Epidermal melanocyte (primary cell): Measurements from ENCODE around the gene ADAP1.
"Not testable (repeated sequence)": the region's sequence is repeated elsewhere in the genome, so short reads cannot be mapped to it uniquely, and the experiment has no call there.

ENCODE experiments used
- DNase-seq: peaks from one replicate; pipeline ENCODE4 v3.0.0; 2011; ENCODE audit warnings: low spot score; ENCODE audit not compliant: insufficient read length

The ADAP1 gene

DNA sequence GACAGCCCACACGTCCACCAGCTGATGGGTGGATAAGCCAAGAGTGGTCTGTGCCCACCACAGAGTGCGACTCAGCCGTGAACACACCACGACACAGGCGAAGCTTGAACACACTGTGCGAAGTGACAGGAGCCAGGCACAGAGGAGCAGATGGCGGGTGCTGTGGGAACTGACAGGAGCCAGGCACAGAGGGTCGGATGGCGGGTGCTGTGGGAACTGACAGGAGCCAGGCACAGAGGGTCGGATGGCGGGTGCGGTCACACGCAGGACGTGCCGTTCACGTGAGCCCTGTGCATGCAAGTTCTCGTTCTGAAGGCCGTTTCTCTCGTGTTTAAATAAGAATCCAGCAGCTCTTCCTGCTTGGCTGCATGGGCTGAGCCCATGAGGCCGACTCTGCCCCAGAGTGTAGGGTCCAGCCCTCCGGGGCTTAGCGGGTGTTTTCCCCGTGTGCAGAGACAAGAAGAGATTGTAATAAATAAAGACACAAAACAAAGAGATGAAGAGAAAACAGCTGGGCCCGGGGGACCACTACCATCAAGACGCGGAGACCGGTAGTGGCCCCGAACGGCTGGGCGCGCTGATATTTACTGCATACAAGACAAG lies 5.9 kb upstream of the ADAP1 start:
- no peak for DNase-seq

DNA sequence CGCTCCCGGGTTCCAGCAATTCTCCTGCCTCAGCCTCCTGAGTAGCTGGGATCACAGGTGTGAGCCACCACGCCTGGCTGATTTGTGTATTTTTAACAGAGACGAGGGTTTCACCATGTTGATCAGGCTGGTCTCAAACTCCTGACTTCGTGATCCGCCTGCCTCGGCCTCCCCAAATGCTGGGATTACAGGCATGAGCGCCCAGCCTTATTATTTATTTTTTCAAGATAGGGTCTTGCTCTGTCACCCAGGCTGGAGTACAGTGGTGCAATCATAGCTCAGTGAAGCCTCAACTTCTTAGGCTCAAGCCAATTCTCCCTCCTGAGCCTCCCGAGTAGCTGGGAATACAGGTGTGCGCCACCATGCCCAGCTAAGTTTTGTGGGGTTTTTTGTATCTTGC lies 5.3 kb upstream of the ADAP1 start:
- DNase-seq, result not testable (repeated sequence)

DNA sequence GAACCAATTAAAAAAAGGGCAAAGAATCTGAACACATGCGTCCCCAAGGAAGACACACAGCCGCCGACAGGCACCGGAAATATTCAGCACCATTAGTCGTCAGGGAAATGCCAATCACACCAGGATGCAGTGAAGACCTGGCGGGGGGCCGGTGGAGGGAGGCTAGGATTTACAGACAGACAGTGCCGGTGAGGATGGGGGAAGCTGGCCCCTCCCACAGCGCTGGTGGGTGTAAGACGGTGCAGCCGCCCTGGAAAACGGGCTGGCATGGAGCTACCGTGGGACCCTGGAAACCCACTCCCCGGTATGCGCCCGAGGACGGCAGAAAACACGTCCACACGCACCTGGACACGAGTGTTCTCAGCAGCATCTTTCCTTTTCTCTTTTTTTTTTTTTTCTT lies 4.8 kb upstream of the ADAP1 start:
- DNase-seq, result no peak

DNA sequence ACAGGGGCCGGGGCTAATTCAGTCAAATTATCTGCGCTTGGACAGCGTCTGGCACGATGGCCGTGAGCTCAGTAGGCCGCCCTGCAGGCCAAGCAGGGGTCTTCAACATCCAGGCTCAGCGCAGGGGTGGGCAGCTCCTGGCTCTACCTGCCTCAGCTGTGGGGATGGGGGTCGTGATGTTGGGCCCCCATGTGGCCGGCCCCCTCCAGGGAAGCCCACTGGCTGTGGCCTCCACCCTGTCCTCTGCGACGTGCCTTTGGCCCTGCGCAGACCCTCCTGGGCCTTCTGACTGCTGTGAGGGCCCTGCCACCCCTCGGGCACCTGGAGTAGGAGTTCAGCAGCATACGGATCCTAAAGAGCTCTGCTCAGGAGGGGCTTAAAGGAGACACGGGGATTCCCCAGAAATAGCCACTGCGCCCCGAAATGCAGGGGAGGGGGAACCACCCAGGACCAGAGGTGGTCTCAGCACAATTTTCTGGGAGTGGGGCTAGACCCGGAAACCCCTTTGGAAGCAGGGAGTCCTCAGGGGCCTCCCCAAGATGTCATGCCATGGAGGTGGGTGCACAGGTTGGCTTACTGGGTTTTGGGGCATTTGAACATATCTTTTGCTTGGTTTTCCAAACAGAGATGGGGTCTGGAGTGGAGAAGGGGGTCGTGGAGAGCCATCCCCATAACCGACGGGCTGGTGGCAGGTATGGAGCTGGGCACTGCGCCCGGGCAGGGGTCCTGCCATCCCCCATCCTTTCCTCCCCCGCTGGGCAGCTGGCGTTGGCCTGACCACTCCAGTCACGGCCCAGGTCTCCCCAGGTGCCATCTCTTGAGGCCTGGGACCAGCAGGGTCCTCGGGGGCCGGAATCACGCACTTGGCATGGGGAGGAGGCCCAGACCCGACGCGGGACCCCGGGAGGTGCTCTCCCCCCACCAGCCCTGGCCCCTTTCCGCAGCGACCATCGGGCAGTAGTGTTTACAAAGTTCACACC lies 4.0 kb upstream of the ADAP1 start:
- no peak for DNase-seq

DNA sequence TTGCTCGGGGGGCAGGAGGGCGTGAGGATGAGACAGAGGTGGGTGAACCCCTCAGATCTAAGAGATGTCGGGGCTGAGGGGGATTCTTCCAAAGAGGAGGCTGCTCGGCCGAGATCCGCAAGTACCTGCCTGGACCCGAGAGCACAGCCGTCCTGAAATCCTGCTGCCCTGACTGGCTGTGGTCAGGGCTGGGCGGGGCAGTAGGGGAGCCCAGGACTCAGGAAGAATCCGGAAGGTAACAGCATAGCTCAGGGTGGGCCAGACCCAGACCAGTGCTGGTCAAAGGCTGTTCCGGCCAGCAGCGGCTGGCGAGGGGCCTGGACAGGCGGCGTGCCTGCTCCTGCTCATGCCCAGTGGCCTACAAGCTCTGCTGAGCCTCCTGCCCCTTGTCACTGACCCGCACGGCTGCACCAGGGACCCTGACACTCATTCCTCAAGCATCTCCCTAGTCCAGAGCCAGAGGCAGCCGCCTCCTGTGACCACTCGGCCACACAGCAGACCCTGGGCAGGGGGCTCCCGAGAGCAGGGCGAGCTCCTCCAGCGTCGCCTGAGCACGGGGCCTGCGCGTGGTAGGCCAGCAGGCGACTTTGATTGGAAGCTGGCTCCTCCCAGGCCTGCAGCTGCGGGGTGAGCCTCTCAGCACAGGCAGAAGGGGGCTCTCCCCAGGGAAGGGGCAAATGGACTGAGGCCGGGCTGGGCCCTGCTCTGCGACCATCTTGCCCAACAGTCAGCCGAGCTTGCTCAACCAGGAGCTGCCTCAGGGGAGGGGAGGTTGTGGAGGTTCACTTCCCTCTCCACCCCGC lies 3.1 kb upstream of the ADAP1 start:
- DNase-seq, result no peak

DNA sequence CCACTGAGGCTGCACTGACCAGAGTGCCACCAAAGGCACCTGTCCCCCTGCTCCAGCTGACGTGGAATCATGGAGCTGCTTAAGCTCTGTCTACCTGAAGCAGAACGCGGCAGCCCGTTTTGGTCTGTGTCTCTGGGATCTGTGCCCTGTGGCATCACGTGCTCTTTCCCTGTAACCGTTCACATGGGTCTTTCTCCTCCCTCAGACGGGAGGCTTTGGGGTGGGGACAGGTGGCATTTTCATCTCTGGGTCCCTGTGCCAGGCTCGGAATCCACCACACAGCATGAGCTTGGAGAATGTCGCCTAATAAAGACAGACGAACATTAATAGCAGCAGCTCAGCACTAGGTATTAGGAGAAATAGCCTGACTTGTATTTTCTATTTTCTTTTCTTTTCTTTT lies 1.6 kb upstream of the ADAP1 start:
- no peak for DNase-seq

DNA sequence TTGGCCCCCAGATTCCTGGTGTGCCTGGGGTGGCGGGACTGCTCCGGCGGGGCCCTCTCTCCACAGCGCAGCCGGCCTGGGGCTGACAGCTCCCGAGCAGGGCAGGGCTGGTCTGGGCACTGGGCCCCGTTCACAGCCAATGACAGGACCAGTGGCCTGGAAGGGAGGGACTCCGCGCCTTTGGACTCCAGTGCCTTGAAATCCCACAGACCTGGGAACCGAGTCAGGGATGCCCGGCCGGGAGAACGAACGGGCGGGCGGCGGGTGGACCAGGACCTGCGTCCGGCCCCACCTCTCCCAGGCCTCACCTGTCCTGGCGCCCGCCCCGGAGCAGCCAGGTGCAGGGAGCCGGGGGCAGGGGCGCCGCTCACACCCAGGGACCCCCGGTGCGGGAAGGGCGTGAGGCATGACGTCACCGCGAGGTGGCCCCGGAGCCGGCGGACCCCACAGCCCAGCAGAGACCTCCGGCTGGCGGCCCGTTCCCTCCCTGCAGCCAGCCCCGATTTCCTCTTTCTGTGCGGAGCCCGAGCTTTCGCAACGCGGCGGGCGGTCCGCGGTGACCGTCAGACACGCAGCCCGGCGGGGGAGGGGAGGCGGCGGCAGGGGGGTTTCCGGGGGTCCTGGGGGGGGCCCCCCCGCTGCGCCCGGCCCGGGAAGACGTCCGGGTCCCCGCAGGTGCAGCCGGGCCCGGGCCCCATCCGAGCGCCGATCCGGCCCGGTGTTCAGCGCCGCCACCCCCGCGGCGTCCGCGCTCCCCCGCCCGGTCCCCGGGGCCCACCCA lies 743 bp downstream of the ADAP1 start:
- no peak for DNase-seq

DNA sequence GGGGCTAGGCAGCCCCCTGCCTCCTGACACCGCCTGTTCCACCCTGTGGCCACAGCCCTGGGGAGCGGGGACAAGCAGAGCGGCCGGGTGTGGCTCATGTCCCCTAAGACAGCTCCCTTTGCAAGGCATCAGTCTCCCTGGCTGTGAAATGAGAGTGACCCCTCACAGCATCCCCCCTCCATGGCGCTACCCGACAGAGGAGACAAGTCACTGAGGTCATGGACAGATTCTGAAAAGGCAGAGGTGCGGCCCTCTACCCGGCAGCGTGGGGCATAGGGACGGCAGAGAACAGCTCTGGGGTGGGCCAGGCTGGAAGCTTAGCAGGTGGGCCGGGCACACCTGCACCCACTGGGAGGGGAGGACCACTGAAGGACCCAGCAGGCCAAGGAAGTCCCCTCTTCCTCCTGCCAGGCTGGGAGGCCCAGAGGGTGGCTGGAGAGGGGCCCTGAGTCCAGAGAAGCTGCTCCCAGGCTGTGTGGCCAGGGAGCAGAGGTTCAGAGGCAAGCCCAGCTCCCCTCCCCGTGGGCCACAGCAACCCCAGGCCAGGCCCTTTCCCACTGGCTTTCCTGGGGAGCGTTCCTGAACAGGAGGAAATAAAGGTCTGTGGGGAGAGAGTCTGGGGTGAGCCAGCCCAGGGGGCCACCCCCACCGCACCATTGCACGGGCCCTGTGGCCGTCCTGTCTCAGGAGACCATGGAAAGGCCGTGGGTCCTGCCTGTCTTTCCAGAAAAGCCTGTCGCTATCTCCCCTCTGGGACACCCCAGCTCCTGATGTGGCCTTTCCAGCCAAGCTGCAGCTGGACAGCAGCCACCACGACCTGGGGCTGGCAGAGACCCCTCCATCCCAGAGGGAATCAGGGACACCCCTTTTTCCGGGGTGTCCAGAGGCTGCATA lies 1.7 kb downstream of the ADAP1 start:
- no peak for DNase-seq

DNA sequence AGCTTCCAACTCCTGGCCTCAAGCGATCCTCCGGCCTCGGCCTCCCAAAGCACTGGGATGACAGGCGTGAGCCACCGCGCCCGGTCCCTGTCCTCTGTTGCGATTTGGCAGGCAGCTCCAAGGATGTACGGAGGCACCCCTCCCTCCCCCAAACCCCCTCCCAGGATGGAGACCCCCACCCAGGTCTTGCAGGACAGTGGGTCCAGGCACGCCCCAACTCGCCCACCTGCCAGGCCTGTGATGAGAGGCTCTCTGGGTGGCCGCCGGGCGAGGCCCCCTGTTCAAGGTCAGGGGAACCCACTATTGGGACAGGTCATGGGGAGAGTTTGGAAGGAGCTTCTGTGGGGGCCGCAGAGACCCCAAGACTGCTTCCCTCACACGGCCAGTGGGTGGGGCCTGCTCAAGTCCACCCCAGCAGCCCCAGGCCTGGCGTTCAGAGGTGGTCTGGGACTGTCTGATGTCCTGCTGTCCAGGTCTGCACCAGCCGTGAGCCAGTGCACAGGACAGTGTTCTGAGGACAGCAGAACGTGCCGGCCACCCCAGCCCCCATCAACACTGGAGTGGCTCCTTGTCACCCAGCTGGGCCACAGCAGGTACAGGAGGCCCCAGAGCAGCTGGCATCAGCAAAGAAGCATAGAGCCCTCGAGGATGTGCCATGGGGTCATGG lies 2.5 kb downstream of the ADAP1 start:
- no peak for DNase-seq

DNA sequence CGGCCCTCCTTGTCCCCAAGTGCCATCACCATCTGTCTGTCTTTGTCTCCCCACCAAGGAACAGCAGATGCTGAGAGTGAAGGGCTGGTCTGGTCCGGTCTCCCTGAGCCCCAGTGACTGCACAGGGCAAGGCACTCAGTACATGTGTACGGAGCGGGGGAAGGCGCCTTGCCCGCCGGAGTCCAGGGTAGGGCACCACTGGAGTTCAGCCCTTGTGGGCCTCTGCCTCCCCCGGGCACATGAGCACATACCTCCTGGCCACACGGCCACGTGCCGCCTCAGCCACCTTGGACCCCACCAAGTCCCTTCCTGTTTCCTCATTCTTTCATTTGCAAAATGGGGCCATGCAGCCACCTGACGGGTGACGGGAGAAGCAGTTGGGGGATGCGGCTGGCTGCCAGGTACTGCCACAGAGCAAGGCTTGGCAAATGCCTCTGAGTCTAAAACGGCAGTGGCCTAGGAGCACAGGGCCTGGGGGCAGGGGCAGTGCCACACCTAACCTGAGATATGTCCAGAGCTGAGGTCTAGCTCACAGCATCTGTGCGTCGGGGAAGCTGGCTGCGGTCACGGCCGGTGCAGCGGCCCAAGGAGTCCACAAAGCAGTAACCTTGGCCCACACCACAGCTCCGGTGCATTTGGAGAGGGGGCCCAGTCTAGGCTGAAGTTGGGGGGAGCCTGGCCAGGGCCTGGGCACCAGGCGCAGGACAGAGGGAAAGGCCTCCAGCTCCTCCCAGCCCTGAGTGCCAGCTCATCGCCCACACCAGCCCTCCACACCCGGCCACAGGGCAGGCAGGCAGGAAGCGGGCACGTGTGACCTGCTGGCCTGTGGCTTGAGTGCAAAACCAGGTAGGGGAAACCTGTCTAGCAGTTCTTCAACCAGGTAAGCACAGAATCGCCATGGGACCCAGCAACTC lies 5.2 kb downstream of the ADAP1 start:
- DNase-seq, result no peak

DNA sequence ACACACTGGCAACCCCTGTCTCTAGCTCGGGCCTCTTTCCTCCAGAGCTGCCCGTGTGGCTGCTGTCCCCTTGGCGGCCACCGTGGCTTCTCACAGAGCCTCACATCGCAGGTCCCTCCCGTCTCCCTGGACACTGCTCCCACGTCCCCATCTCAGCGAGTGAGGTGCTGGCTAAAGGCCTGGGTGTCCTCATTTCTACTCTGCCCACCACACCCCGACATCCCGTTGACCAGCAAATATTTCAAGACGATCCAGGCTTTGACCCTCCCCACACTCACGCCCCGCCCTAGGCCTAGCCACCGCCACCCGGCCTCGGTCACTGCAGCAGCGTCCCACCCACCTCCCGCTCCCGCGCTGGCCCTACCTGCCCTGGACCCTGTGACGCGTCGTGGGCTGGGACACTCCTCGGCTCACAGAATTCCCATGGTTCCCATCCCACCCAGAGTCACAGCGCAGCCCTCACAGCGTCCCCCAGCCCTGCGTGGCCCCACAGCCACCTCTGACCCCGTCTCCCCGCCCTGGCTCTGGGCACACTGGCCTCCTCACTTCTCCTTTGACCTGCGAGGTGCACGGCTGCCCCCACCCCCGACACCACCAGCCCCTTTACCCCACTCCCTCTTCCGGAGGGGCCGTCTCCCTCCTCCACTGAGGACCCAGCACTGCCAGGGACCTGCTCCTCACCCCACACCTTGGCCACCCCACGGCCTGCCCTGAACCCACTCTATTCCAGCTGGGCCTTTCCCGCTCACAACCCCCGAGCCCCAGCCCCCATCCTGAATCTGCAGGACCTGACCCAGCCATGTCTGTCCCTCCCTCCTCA lies 6.9 kb downstream of the ADAP1 start:
- no peak for DNase-seq

DNA sequence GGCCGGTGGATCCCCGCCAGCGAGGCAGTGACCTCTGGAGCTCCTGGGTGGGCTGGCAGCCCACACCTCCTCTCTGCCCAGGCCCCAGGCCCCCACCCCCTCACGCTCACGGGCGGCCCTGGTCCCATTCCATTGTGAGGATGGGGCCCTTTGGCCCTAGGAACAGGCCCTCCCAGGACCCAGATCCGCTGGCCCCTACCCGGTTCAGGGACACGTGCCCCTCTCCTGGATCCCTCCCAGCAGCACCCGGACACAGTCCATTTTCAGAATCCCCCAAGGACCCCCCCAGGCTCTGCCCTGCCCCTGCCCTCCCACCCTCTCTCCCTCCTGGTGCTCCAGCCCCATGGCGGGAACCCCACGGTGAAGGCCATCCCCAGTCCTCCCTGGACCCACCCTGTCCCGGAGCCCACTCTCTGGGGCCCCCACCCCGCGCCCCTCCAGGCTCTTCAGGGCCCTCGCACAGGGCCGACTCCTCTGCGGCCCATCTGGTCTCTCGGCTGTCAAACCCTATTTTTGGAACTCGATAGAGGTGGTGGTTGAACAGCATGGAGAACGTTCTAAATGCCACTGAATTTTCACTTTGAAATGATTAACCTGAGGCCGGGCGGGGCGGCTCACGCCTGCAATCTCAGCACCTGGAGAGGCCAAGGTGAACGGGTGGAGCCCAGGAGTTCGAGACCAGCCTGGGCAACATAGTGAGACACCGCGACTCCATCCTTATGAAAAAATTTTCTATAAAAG lies 8.1 kb downstream of the ADAP1 start:
- no peak for DNase-seq

DNA sequence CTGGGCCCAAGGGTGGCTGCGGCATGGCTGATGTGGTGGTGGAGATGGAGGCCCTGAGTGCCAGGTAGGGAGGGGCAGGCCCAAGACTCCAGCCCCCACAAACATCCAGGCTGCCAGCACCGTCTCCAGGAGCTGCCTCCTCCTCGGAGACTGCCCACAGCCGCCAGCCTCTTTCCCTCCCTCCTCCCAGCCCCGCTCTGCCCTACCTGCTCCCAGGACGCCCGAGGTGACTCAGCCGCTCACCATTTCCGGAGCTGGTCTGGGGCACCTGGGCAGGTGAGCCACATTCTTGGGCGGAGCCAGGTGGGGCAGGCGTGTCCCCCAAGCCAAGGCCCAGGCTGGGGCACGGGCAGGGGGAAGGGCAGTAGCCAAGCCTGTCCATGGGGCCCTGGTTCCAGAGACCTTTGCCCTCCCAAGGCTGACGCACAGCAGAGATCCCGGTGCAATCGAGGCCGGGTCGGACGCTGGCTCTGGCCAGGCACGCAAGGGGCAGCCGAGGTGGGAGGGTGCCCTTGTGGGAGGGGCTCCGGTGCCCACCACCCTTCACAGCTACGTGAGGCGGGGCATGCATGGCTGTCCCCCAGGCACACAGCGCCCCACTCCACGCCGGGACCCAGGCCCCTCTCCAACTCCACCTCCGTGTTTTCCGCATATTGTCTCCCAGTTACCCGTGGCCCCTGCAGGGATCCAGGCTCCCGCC lies 8.8 kb downstream of the ADAP1 start:
- DNase-seq, result no peak

DNA sequence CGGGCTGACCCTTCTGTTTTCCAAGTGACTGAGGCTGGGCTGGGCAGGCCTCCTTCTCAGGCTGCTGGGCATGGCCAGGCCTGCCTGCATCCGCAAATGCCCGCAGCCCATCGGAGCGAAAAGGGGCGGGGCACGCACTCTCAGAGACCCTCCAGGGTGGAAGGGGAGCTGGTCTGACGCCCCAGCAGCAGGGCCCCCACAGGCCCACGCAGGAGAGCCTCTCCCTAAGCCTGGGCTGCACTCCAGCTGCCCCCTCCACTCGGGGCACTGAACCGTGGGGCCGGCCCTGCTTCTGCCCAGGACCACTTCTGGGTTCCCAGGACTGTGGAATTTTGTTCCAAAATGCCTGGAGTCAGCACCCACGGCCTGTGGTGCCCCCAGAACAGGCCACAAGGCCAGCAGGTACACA lies 9.3 kb downstream of the ADAP1 start:
- no peak for DNase-seq

DNA sequence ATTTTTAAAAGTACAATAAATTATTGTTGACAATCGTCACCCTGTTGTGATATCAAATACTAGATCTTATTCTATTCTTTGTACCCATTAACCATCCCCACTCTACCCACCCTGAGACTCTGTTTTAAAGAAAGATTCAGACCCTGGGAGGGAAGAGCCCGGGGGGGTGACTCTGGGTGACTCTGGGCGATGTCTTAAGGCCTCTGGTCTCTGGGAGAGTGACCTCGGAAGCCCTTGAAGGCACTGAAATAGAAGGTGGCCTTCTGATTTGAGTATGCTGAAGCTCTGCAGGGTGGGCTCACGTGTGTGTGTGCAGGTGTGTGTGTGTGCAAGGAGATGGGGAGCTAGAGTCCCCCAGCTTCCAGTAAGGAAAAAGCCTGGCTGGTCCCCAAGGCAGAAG lies 9.7 kb downstream of the ADAP1 start:
- no peak for DNase-seq

DNA sequence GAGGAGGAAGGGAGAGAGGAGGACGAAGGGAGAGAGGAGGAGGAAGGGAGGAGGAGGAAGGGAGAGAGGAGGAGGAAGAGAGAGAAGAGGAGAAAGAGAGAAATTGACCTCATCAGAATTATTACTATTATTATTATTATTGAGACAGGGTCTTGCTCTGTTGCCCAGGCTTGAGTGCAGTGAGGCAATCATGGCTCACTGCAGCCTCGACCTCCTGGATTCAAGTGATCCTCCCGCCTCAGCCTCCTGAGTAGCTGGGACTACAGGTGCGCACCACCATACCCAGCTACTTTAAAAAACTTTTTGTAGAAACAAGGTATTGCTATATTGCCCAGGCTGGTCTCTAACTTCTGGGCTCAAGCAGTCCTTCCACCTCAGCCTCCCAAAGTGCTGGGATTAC lies 10.7 kb downstream of the ADAP1 start:
- DNase-seq, result not testable (repeated sequence)
